Spleen (tissue), 11 donors: ENCODE results near the gene XYLT1. TPM values are rescaled to one million over a fixed set of nuclear protein-coding genes. Genes with fewer than 3 reads are reported as not detected.

Experiments used
- DNase-seq: peaks from one replicate; pipeline ENCODE4 v3.0.0-alpha.2; 2020
- H3K27ac ChIP-seq, 8 donors: fragments of 200-600 bp; sonication (generic) in 7 of 8; 1 replicate in 4 of 8; 2 replicates in 4 of 8; pipeline versions ENCODE4 v1.5.0 to v1.8.0; 2016 to 2021; ENCODE audit warnings: inconsistent platforms in 4 of 8, mild to moderate bottlenecking in 4 of 8, moderate library complexity in 1 of 8
- H3K27me3 ChIP-seq, 7 donors: fragments of 200-600 bp; sonication (generic) in 6 of 7; replicated peaks in 1 of 7; 1 replicate in 4 of 7; 2 replicates in 3 of 7; pipeline versions ENCODE4 v1.5.0 to v1.8.0; 2016 to 2021; ENCODE audit warnings: inconsistent platforms in 3 of 7, mild to moderate bottlenecking in 1 of 7
- H3K36me3 ChIP-seq, 6 donors: fragments of 200-600 bp; sonication (generic) in 5 of 6; 1 replicate in 4 of 6; 2 replicates in 2 of 6; pipeline versions ENCODE4 v1.5.0 to v1.8.0; 2016 to 2021; ENCODE audit warnings: inconsistent platforms in 2 of 6
- H3K4me1 ChIP-seq, 6 donors: fragments of 200-600 bp; sonication (generic) in 5 of 6; 1 replicate in 3 of 6; 2 replicates in 3 of 6; pipeline versions ENCODE4 v1.5.0 to v1.8.0; 2016 to 2021; ENCODE audit warnings: inconsistent platforms in 3 of 6
- H3K4me3 ChIP-seq, 8 donors: fragments of 200-600 bp; sonication (generic) in 7 of 8; 1 replicate in 4 of 8; 2 replicates in 4 of 8; pipeline versions ENCODE4 v1.5.0 to v1.8.0; 2016 to 2021; ENCODE audit warnings: inconsistent platforms in 4 of 8, mild to moderate bottlenecking in 4 of 8, moderate library complexity in 2 of 8
- H3K9me3 ChIP-seq, 8 donors: fragments of 200-600 bp; sonication (generic) in 7 of 8; 1 replicate in 4 of 8; 2 replicates in 4 of 8; pipeline versions ENCODE4 v1.5.0 to v1.8.0; 2016 to 2021; ENCODE audit warnings: inconsistent platforms in 4 of 8
- POLR2A ChIP-seq, 3 donors: fragments of 450-650 bp; IDR thresholded peaks; one replicate each; pipeline ENCODE4 v1.5.1; 2017; ENCODE audit warnings: antibody characterized with exemption in 3 of 3, mild to moderate bottlenecking in 1 of 3
- POLR2AphosphoS5 ChIP-seq, 3 donors: sonication (generic); formaldehyde crosslinking; IDR thresholded peaks; one replicate each; pipeline ENCODE4 v1.5.1; 2017; ENCODE audit warnings: antibody characterized with exemption in 3 of 3
- WGBS, 5 donors: extraction: QIAGEN DNeasy Blood & Tissue Kit in 3 of 5; methylation state at CpG; one replicate each; pipeline versions ENCODE4 v1.1.5 to v1.1.7; 2013 to 2018; 5-methylcytosine and 5-hydroxymethylcytosine counted together
- intact Hi-C: fragments of 100-400 bp; cut with DNase I; formaldehyde crosslinking; loops from one replicate; pipeline ENCODE4 v1.15.0; 2023; ENCODE audit warnings: low total_unique reads
- polyA plus RNA-seq, 3 donors: library from polyadenylated mRNA; stranded (reverse); fragments of 200-250 nt; gene quantifications; one replicate each; pipeline ENCODE4 v1.2.1, GENCODE V29; 2013
- total RNA-seq, 7 donors: library from RNA; depleted of rRNA in 3 of 7; stranded (reverse); fragments of >200 nt in 3 of 7; fragmentation: NEBNext Ultra II Directional in 4 of 7; extraction: Animal tissue kit (Norgen Biotek cat#: 25700) in 4 of 7; gene quantifications; one replicate each; pipeline versions ENCODE4 v1.1.0 to v1.2.1, GENCODE V29; 2016 to 2021
- TF ChIP-seq, protein P1 (sequence below), 11 experiments: fragments of 200-600 bp in 7 of 11; fragments of 450-650 bp in 4 of 11; sonication (generic) in 4 of 11; IDR thresholded peaks in 8 of 11; conservative IDR thresholded peaks in 3 of 11; 1 replicate in 7 of 11; 2 replicates in 4 of 11; pipeline versions ENCODE4 v1.4.0 to v1.8.0; 2016 to 2021; ENCODE audit warnings: antibody characterized with exemption in 11 of 11, inconsistent platforms in 4 of 11, mild to moderate bottlenecking in 1 of 11
- donor health status: healthy with polysubstance abuse.
- donor health status: DM: no; HTN: no; CAD: no; lungs with moderate emphysema.
- donor health status: DM: no; HTN: no; CAD: no.
- donor health status: Bipolar disorder and iron deficiency.
- donor health status: healthy.
- donor health status: DM: no; HTN: no; CAD: no.
- donor health status: DM: yes; HTN: yes; CAD: no.

XYLT1 gene
- total and polyA plus RNA-seq, 10 donors, result 2.1 to 40.7 (median 23.5) TPM

- Histone ChIP-seq H3K9me3 (no peaks in the 10 kb centered on the region), H3K27me3 (no peaks in the 10 kb centered on the region), H3K4me3 (no peak overlapping the region), H3K36me3 (no peaks in the 10 kb centered on the region), H3K4me1 (peaks cover 0 to 42% (median 0%) of the 10 kb centered on the region in 6 donors), H3K27ac (no peak overlapping the region)
- intact Hi-C loops, result no loop called here
- DNase-seq, result no peak
- 83 to 93% (median 89%) methylated on average over 2 of the region's 2 CpGs for WGBS, 5 donors
- TF ChIP-seq POLR2AphosphoS5 (IDR thresholded peaks at IDR 0.05) (no peak), POLR2A (IDR thresholded peaks at IDR 0.05) (no peak)
- TF ChIP-seq, protein P1, sequence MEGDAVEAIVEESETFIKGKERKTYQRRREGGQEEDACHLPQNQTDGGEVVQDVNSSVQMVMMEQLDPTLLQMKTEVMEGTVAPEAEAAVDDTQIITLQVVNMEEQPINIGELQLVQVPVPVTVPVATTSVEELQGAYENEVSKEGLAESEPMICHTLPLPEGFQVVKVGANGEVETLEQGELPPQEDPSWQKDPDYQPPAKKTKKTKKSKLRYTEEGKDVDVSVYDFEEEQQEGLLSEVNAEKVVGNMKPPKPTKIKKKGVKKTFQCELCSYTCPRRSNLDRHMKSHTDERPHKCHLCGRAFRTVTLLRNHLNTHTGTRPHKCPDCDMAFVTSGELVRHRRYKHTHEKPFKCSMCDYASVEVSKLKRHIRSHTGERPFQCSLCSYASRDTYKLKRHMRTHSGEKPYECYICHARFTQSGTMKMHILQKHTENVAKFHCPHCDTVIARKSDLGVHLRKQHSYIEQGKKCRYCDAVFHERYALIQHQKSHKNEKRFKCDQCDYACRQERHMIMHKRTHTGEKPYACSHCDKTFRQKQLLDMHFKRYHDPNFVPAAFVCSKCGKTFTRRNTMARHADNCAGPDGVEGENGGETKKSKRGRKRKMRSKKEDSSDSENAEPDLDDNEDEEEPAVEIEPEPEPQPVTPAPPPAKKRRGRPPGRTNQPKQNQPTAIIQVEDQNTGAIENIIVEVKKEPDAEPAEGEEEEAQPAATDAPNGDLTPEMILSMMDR (IDR thresholded peaks at IDR 0.05 in 8 of 11, conservative IDR thresholded peaks at IDR 0.05 in 3 of 11), result no peak
These were observed 137.5 kb downstream of the XYLT1 start for GRCh38 chr16:17333229-17333628.

- no peak for DNase-seq
- Histone ChIP-seq H3K27ac (no peak overlapping the region), H3K27me3 (no peaks in the 10 kb centered on the region), H3K4me1 (peaks cover 0 to 47% (median 0%) of the 10 kb centered on the region in 6 donors), H3K9me3 (no peaks in the 10 kb centered on the region), H3K36me3 (no peaks in the 10 kb centered on the region), H3K4me3 (no peak overlapping the region)
- TF ChIP-seq POLR2A (IDR thresholded peaks at IDR 0.05) (no peak), POLR2AphosphoS5 (IDR thresholded peaks at IDR 0.05) (no peak)
- TF ChIP-seq, protein P1 (IDR thresholded peaks at IDR 0.05 in 8 of 11, conservative IDR thresholded peaks at IDR 0.05 in 3 of 11), result no peak
- WGBS, 5 donors, result 92 to 96% (median 93%) methylated on average over 4 of the region's 4 CpGs
- intact Hi-C loops, result no loop called here
These were observed 138.8 kb downstream of the XYLT1 start for GRCh38 chr16:17331991-17332390.

- intact Hi-C loops, result no loop called here
- H3K9me3 ChIP-seq, result no peaks in the 10 kb centered on the region
- H3K4me1 ChIP-seq, result peaks cover 0 to 40% (median 0%) of the 10 kb centered on the region in 6 donors
- no peak overlapping the region for H3K4me3 ChIP-seq
- WGBS, 5 donors, result 77 to 90% (median 79%) methylated on average over 10 of the region's 10 CpGs
- DNase-seq, result no peak
- TF ChIP-seq, protein P1 (IDR thresholded peaks at IDR 0.05 in 8 of 11, conservative IDR thresholded peaks at IDR 0.05 in 3 of 11), result no peak
- TF ChIP-seq POLR2A (IDR thresholded peaks at IDR 0.05) (no peak), POLR2AphosphoS5 (IDR thresholded peaks at IDR 0.05) (no peak)
- no peaks in the 10 kb centered on the region for H3K36me3 ChIP-seq
- no peaks in the 10 kb centered on the region for H3K27me3 ChIP-seq
- no peak overlapping the region for H3K27ac ChIP-seq
These were observed 139.6 kb downstream of the XYLT1 start for GRCh38 chr16:17331071-17331607.

DNA sequence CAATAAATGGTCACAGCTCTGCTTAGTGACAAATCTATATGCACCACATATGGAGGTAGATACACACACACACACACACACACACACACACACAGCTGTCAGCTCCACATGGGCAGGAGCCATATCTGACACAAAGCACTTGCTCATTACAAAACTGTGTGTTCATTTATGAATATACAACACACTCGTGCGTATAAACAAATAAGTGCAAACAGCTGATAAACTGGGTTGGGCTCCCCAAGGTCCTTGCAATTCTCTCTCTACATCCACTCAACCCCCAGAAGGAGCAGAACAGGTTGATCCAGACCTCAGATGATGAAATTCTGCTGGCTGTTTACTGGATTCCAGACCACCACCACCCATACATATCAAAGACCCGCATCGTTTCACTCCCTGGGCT is 140.7 kb downstream of the XYLT1 start:
- 88 to 95% (median 91%) methylated on average over 4 of the region's 4 CpGs for WGBS, 5 donors
- Histone ChIP-seq H3K27ac (no peak overlapping the region), H3K27me3 (no peaks in the 10 kb centered on the region), H3K4me1 (peaks cover 0 to 44% (median 0%) of the 10 kb centered on the region in 6 donors), H3K9me3 (no peaks in the 10 kb centered on the region), H3K4me3 (no peak overlapping the region), H3K36me3 (no peaks in the 10 kb centered on the region)
- no peak for DNase-seq
- intact Hi-C loops, result no loop called here
- TF ChIP-seq POLR2A (IDR thresholded peaks at IDR 0.05) (no peak), POLR2AphosphoS5 (IDR thresholded peaks at IDR 0.05) (no peak)
- TF ChIP-seq, protein P1 (IDR thresholded peaks at IDR 0.05 in 8 of 11, conservative IDR thresholded peaks at IDR 0.05 in 3 of 11), result no peak
